HG03354 (cell line): ENCODE data around the gene KAZN.

Experiments
- ATAC-seq: cut with Tn5 transposase; IDR thresholded peaks from one replicate; pipeline ENCODE4 v1.9.1; 2021; ENCODE audit warnings: mild to moderate bottlenecking; ENCODE audit not compliant: unreplicated experiment, poor library complexity, severe bottlenecking

The KAZN gene

DNA sequence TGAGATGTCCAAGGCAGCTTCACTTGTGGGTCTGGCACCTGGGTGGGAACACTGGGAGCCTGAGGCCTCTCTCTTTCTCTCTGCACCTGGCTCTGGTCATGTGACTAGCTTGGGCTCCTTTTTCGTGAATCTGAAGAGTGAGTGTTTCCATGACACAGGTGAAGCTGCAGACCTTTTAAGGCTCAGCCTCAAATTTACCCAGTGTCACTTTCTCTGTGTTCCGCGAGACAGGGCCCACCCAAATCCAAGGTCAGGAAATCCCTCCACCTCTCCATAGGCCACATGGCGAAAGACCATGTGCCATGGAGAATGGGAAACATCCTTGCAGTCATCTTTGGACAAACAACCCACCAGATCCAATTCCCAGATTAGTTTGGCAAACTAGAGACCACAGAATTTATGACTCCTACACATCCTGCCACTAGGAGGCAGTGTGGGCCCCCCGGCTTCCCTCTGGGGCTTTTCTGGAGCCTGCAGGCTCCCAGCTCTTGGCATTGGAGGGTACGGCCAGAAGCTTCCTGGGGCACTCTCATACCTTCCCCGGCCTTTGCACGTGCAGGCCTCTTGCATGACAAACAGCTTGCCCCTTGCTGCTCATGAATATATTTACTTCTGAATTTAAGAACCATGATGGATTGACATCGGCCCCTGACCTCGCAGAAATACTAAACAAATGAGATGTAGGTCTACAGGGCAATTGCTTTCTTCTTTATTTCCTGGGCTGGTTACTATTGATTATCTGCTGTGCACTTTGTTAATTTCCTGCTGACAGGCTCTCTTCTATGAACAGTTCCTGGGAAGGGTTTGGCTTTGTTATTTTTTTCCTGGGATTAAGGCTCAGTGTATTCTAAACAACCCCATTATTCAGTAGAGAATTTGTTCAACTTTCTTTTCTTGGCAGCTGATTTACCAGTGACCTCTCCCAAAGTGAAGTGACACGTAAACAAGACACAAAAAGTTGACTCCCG lies 180.7 kb downstream of the KAZN start:
- no peak for ATAC-seq

DNA sequence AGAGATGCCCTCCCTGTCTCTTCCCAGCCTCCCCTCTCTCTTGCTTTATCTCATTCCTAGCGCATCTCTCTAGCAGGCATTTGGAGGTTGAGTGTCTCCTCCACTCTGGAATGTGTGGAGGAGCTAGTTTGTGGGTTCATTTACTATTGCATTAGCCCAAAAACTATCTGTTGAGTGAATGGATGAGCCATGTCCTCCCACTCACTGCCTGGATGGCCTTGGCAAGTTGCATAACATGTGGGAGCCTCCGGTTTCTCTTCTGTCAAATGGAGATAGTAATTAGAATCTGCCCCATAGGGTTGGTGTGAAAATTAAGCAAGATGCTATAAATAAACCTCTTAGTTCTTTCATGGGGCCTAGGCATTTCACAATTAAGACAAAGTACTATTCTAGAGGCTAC lies 181.8 kb downstream of the KAZN start:
- no peak for ATAC-seq

DNA sequence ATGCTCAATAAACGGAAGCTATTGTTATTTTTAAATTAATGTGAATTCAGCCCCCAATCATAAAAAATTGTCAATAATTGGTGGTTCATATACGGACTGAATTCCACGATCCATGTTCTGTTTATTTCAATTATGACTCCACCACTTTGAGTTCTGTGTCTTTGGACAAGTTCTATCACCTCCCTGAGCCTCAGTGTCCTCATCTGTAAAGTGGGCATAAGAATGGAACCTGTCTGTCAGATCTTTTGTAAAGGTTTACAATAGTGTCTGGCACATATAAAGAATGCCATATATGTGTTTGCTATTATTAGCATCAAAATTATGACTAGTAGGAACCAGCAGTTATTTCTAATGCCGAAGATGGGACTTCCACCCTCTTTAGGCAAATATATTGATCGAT lies 183.3 kb downstream of the KAZN start:
- ATAC-seq, result no peak

DNA sequence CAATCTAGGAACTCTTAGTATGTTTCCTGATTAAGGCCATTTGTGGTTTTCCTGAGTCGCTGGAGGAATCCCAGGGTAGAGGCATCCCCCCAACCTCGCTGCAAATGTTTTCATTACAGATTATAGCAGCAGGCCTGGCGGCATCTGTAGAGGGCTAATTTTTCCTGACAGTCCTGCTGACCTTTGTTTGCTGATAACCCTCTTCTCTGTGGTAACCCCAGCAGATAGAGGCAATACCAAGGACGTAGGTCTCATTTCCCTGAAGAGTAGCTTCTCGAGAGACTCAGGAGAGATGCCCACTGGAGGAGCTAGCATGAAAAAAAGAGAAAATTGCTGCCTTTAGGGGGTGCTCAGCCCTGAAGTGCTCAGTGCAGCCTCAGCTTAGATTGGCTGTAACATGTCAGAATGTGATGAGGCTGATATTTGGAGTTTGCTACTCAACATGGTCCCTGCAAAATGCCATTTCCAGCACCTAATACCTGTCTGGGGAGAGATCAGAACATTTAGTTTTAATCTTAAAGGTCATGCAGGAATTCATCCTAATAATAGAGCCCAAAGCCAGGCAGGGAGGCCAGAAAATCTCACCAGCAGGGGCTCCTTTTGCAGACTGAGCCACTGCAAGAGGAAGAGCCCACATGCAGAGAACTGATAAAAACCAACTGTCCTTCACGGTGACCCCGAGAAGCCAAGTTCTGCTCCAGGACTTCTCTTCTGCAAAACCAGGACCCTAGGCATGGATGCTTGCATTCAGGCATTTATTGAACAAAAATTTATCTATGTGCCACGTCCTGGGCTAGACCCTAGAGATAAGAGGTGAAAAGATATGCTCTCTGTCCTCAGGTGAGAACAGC lies 184.5 kb downstream of the KAZN start:
- no peak for ATAC-seq

DNA sequence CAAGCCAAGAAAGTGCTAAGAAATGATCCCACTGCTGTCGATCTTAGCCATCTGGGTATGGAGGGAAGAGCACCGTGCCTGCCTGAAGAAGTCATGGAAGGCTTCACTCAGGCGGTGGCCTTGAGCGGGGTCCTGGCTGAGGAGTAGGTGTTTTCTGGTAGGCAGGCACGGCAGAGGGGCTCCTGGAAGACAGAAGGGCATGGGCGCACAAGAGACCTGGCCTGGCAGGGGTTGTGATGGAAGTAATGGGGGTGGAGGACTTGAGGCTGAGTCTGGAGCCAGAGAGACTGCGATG lies 185.1 kb downstream of the KAZN start:
- no peak for ATAC-seq

DNA sequence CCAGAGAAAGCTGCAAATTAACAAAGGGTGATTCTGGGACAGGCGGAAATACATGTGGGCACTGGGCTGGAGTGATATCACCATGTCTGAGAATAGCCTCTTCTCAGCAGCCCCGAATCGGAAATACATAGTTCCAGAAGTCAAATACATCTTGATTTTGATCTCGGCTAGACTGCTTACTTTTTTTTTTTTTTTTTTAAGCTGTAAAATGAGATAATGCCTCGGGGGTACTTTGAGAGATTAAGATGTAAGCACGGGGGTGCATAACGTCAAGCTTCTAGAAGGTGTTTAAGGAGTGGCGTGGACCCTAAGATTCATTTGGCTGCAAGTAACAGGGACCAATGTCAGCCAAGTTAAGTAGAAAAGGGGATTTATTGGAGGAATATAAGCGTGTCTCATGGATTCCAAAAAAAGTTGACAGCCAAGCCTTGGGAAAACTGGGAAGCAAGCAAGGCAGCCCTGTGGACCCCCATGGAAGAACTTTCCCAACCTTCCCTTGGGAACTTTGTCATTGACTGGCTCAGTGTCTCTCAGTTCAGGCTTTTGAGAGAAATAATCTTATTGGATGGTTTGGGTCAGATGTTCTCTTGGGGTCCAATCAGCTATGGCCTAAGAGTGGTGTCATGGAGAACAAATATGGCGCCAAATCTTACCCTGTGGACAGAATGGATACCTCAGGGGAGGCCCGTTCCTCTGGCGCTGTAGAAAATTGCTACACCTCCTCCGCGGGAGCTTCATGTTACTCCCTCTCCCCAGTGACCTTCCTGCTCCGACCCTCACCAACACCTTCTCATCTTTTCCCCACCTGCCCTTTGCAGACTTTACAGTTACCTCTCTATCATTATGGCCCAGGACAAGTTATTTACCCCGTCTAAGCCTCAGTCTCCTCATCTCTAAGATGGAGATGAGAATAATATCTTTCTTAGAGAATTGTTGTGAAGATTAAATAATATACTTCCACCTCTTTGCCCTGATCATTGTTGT lies 186.6 kb downstream of the KAZN start:
- no peak for ATAC-seq

DNA sequence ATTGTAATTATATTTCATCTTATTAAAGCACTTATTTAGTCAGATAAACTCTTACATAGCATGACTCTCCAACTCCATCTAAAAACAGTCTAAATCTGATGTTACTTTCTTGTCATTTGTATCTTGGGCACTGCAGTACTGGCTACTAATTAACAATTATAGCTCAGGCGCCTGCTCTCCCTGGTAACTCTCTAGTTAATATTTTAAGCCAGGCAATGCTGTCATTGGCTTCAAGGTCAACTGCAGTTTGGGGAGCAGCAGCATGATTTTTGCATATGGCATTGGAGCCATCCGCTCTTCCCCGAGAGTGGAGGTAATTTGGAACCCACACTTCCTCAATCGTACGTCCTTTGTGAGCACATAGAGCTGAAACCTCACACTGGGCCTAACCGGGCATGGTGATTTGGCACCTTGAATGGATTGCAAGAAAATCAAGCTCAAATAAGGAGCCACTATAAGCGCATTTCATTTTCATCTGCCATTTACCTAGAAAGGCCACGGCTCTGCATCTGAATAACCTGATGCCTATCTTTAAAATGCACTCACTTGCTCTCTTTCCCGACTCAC lies 187.7 kb downstream of the KAZN start:
- ATAC-seq, result no peak

DNA sequence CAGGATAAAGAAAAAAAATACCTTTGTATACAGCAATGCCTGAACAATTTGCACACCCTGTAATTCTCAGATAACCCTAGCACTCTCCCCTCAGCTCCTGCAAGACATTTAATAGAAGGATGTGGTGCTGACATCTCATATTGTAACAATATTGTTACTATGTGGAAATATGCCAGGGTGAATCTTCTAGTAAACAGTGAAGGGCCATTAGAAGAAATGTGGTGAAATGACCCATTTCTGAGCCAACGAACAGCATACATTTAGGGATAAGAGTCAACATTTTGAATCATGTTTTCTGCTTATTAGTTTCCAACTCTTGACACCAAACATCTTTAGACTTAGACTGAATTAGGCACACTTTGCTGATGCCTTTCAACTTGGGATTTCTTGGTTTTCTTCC lies 188.2 kb downstream of the KAZN start:
- ATAC-seq, result no peak

DNA sequence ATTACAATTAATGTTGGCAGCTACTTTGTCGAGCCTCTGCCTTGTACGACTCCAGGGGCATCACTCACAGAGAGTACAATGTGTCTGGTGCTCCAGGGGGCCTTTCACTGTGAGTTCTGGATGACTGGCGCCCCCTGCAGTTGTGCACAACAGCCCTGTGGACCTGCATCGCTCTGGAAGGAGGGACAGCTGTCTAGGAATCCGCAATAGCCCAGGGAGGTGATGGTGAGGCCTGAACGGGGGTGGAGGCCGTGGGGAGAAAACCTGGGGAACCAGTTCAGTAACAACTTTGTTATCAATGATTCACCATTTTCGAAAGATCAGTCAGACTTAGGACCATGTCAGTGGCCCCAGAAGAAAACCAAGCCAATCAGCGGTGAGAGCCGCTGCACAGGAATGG lies 189.1 kb downstream of the KAZN start:
- no peak for ATAC-seq

DNA sequence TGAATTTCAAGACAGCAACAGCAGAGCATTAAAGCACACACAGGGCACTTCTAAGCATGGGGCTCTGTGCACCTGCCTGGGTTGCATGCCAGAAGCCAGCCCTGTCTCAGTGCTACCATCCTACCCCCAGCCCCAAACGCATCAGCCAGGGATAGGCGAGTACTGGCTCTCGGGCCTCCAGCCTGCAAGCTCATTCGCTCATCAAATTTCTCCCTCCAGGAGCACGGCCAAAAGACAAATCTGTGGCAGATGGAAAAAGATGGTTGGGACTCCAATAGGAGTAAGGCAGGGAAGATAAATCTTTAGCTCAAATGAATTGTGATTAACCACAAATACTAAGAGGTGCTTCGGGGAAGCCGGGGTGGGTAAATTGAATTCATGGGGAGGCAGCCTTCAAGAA lies 189.6 kb downstream of the KAZN start:
- ATAC-seq, result no peak

DNA sequence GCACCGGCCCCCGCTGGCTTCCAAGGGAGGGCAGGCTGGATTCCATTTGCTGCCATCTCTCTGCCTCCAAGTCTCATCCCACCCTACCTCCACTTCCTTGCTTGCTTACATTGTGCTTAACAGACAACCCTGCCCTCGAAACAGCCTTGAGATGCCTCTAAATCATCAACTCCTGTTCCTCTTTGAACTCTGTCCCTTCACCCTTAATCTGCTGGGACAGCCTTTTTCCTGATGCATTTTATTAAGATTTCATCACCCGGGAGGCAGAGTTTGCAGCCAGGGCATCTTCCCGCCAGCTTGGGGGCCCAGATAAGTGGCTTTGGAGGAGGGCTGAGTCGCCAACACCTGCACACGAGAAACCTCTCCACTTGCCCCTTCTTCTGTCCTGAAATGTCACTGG lies 192.5 kb downstream of the KAZN start:
- ATAC-seq, result no peak

DNA sequence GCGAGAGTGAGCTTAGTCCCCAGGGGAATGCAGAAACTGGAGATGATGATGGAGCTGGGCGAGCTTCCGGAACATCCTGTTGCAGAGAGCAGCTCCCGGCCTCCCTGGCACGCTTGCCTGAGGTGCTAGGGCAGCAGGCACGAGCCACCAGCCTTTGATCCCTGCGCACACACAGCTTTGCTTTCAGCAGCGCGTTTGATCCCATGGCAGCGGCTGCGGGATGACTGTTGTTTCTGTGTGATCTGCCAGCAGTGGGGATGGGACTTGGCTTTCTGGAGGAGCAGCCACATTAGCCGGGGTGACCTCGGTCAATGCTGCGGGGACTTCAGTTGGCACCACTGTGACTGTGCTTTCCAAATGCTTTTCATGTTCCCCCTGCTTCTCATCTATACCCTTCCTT lies 193.2 kb downstream of the KAZN start:
- no peak for ATAC-seq

DNA sequence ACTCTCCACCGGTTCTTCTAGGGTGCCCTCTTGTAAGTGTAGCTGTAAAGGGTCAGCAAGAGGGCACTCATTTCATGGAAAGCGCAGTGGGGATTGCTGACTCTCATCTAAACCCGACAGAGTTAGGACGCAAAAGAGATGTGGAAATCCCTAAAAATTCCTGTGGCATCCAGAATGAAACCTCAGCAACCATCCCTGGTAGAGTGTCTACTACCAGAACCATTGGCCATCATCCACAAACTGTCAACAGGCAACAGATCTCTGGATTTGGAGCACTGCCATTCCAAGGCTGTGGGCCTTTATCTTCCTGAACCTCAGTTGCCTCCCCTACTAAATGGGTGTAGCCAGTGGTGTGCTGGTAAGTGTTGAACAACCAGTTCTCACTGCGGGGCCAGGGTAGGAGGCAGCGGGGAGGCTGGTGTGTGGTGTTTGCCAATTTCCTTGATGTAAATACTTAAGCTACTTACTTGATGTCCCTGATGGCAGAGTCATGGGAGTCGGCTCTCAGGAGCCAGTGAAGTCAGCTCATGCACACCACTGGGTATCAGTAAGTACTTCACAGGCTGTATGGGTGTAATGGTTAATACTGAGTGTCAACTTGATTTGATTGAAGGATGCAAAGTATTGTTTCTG lies 195.8 kb downstream of the KAZN start:
- no peak for ATAC-seq

DNA sequence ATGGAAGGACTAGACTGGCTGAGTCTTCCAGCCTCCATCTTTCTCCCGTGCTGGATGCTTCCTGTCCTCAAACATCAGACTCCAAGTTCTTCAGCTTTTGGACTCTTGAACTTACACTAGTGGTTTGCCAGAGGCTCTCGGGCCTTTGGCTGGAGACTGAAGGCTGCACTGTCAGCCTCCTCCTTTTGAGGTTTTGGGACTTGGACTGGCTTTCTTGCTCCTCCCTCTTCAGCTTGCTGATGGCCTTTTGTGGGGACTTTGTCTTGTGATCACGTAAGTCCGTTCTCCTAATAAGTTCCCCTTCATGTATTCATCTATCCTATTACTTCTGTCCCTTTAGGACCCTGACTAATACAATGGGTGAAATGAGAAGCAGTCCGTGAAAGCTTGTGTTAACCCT lies 196.4 kb downstream of the KAZN start:
- ATAC-seq, result no peak

DNA sequence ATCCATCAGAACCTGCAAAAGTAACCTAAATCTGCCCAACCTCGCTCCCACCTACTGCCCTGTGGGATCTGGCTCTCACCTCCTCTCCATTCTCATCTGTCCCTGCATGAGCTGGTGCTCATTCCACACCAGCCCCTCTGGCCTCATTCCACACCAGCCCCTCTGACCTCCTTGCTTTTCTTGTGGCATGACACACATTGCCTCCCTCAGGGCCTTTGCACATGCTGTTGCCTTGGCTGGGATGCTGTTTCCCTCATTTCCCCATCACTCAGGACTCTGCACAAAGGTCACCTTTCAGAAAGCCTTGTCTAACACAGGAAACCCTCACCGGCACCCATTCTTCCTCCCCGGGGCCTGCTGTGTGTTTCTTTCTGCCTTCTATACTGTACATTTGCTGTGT lies 197.1 kb downstream of the KAZN start:
- no peak for ATAC-seq

DNA sequence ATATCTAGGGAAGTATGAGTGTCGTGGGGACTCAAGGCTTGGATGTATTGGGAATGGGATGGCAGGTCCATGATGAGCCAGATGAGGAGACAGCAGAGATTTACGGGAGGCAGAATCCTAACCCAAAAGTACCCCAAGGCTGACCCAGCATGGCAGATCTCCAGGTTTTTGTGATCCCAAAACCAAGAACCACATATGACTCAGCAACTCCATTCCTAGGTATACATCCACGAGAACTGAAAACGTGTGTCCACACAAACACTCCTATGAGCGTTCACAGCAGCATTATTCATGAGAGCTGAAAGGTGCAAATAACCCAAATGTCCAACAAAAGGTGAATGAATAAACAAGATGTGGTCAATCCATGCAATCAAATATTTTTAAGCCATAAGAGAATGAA lies 201.5 kb downstream of the KAZN start:
- ATAC-seq, result no peak

DNA sequence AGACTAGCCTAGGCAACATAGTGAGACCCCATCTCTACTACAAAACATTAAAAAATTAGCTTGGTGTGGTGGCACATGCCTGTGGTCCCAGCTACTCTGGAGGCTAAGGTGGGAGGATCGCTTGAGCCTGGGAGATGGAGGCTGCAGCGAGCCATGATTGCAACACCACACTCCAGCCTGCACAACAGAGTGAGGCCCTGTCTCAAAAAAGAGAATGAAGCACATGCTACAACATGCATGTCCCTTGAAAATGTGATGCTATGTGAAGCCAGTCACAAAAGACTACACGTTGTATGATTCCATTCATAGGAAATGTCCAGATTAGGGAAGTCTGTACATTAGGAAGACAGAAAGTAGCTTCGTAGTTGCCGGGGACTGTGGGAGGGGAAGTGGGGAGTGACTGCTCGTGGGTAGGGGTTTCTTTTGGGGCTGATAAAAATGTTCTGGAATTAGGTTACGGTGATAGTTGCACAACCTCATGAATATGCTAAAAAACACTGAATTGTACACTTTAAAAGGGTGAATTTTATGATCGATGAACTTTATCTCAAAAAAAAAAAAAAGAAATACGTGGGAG lies 202.1 kb downstream of the KAZN start:
- no peak for ATAC-seq

DNA sequence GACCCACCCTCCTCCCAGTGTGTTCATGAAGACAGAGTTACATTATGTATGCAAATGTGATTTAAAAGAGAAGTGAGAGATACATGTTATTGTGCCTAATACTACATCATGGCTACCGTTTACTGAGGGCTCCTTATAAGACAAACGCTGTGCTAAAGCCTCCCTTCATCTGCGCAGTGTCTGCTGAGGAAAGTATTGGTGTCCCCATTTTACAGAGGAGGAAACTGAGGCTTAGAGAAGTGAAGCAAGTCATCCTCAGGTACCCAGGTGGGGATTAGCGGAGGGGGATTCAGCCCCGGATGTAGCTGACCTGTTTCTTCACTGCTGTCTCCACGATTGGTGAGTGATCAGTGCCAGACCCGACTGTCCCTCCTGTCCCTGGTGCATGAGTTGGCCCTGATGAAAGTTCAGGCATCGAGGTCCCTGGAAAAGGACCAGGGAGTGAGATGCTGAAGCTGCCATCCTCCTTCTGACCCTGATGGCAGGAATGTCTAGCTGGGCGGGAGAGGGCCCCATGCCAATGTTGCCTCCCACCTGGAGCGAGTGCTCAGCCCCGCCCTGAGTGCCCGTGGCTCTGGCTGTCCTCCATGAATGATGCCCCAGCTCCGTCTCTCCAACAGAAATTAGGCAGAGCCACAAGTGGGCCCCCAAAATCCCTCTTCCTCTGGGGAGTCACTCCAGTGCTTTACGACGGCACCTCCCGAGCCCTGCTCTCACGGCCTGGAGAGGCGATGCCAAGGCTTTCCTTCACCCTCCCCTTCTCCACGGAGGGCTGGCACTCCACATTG lies 204.7 kb downstream of the KAZN start:
- no peak for ATAC-seq
